Endothelial cell of umbilical vein (primary cell): ENCODE data around the gene PALM. TPM values are rescaled to one million over a fixed set of nuclear protein-coding genes. Genes with fewer than 3 reads are reported as not detected.
A peak's percentile ranks its signal among the peaks of the same experiment; 100 is the strongest.

Source experiments
- BruUV-seq: library from RNA; stranded (reverse); fragments of 400-500 nt; replicated peaks from 2 replicates; lab custom pipeline; 2021; lab: Mats Ljungman, UMichigan
- CTCF ChIA-PET: fragments of 300-600, 350-600 bp; sonication (Branson Sonifier 250); formaldehyde crosslinking; loops from one replicate; lab custom pipeline; 2021; ENCODE audit warnings: antibody characterized with exemption, inconsistent platforms; lab: Charles Lee
- POLR2A ChIA-PET: fragments of 300-600, 350-600 bp; sonication (Branson Sonifier 250); formaldehyde crosslinking; loops from one replicate; lab custom pipeline; 2021; ENCODE audit warnings: antibody characterized with exemption, inconsistent platforms; lab: Charles Lee
- DNase-seq: peaks from one replicate; pipeline ENCODE4 v3.0.0-alpha.2; 2011; ENCODE audit warnings: low read depth, low spot score
- FAIRE-seq: peaks from 2 replicates; lab custom pipeline; 2011; peaks lifted over from hg19 to GRCh38; lab: Jason Lieb, UNC
- H2AFZ ChIP-seq: 2 replicates; pipeline ENCODE4 v1.6.0; 2012; ENCODE audit warnings: low read depth, low read length, control low read depth, inconsistent platforms
- H3K27ac ChIP-seq: 2 replicates; pipeline ENCODE4 v1.5.1; 2011; ENCODE audit warnings: low read depth, mild to moderate bottlenecking, control low read depth, low read length, moderate library complexity; ENCODE audit not compliant: insufficient read depth
- H3K27me3 ChIP-seq, 2 experiments: 2 replicates each; pipeline versions ENCODE4 v1.6.0 to v1.6.1; 2011; ENCODE audit warnings: low read length in 2 of 2, mixed read lengths in 1 of 2; ENCODE audit not compliant: control insufficient read depth in 2 of 2, insufficient read depth in 2 of 2
- H3K36me3 ChIP-seq, 2 experiments: 2 replicates in 1 of 2; 3 replicates in 1 of 2; pipeline ENCODE4 v1.5.1; 2011; ENCODE audit warnings: low read length in 2 of 2, mild to moderate bottlenecking in 1 of 2, moderate library complexity in 1 of 2; ENCODE audit not compliant: control insufficient read depth in 2 of 2, insufficient read depth in 2 of 2; ENCODE audit errors: extremely low read depth in 1 of 2
- H3K4me1 ChIP-seq: 3 replicates; pipeline ENCODE4 v1.5.1; 2011; ENCODE audit warnings: mild to moderate bottlenecking, low read length; ENCODE audit not compliant: control insufficient read depth, insufficient read depth; ENCODE audit errors: extremely low read depth
- H3K4me2 ChIP-seq: 2 replicates; pipeline ENCODE4 v1.6.1; 2011; ENCODE audit warnings: low read length, control low read depth, mixed read lengths; ENCODE audit not compliant: insufficient read depth
- H3K4me3 ChIP-seq, 3 experiments: fragments of 200-600 bp in 1 of 3; sonication (generic), shearing (Covaris generic) in 1 of 3; replicated peaks in 1 of 3; 2 replicates each; pipeline ENCODE4 v1.5.1; 2011 to 2016; ENCODE audit warnings: control low read depth in 3 of 3, low read length in 3 of 3, mild to moderate bottlenecking in 2 of 3, inconsistent platforms in 1 of 3, low read depth in 1 of 3, moderate library complexity in 1 of 3; ENCODE audit not compliant: insufficient read depth in 1 of 3
- H3K79me2 ChIP-seq: 2 replicates; pipeline ENCODE4 v1.6.0; 2012; ENCODE audit warnings: low read length, inconsistent platforms; ENCODE audit not compliant: control insufficient read depth, insufficient read depth
- H3K9ac ChIP-seq: replicated peaks from 2 replicates; pipeline ENCODE3; 2011; ENCODE audit warnings: low read length, control low read depth; ENCODE audit not compliant: insufficient read depth; ENCODE audit errors: extremely low read depth
- H3K9me1 ChIP-seq: replicated peaks from 3 replicates; pipeline ENCODE4 v1.6.0; 2011; ENCODE audit warnings: mild to moderate bottlenecking, low read length; ENCODE audit not compliant: control insufficient read depth, insufficient read depth; ENCODE audit errors: extremely low read depth
- H3K9me3 ChIP-seq: replicated peaks from 2 replicates; pipeline ENCODE4 v1.5.1; 2012; ENCODE audit warnings: low read length, inconsistent platforms; ENCODE audit not compliant: control insufficient read depth, insufficient read depth
- H4K20me1 ChIP-seq: replicated peaks from 2 replicates; pipeline ENCODE3; 2011; ENCODE audit warnings: mild to moderate bottlenecking, low read length; ENCODE audit not compliant: control insufficient read depth, insufficient read depth; ENCODE audit errors: extremely low read depth
- GATA2 ChIP-seq: IDR thresholded peaks from 2 replicates; pipeline ENCODE4 v1.7.0; 2011; ENCODE audit warnings: low read depth, mild to moderate bottlenecking, moderate library complexity, mixed read lengths, low read length; ENCODE audit not compliant: insufficient read length, insufficient read depth
- JUN ChIP-seq: IDR thresholded peaks from 2 replicates; pipeline ENCODE4 v1.6.1; 2011; ENCODE audit warnings: borderline replicate concordance, low read depth; ENCODE audit not compliant: insufficient read length, insufficient read depth
- MYC ChIP-seq: IDR thresholded peaks from one replicate; pipeline ENCODE4 v1.6.1; 2011; ENCODE audit warnings: mild to moderate bottlenecking, low read depth, low read length
- POLR2A ChIP-seq: IDR thresholded peaks from 2 replicates; pipeline ENCODE4 v1.6.1; 2012; ENCODE audit warnings: low read depth, mild to moderate bottlenecking, control low read depth, low read length
- POLR2AphosphoS5 ChIP-seq: IDR thresholded peaks from 2 replicates; pipeline ENCODE4 v1.6.1; 2012; ENCODE audit warnings: low read depth, mild to moderate bottlenecking, control low read depth, low read length, moderate library complexity; ENCODE audit not compliant: insufficient read depth
- dilution Hi-C: fragments of 300-500 bp; cut with MboI; formaldehyde crosslinking; loops from one replicate; pipeline ENCODE4 v1.15.0; 2019; ENCODE audit warnings: low sequenced_read_pairs; ENCODE audit not compliant: extremely low pct_ligation_motif_present
- intact Hi-C: fragments of 100-400 bp; cut with micrococcal nuclease; formaldehyde crosslinking; loops from one replicate; pipeline ENCODE4 v1.10.0; 2022
- polyA plus RNA-seq, 4 experiments: library from polyadenylated mRNA; depleted of rRNA in 3 of 4; stranded (reverse) in 3 of 4; unstranded in 1 of 4; fragments of >200 nt; gene quantifications; 2 replicates each; pipeline versions ENCODE4 v1.2.1 to v1.2.3, GENCODE V29; 2011 to 2012; ENCODE audit warnings: missing spikeins in 1 of 4
- total RNA-seq: library from RNA; stranded (reverse); gene quantifications from 2 replicates; pipeline ENCODE4 v1.2.3, GENCODE V29; 2021
- TF ChIP-seq, protein P1 (sequence below), 2 donors: IDR thresholded peaks; 1 replicate in 1 of 2; 2 replicates in 1 of 2; pipeline ENCODE4 v1.5.1; 2011; ENCODE audit warnings: low read length in 2 of 2, mild to moderate bottlenecking in 2 of 2, moderate library complexity in 2 of 2, control low read depth in 1 of 2, inconsistent platforms in 1 of 2, low read depth in 1 of 2; ENCODE audit not compliant: insufficient read depth in 1 of 2; ENCODE audit errors: extremely low read depth in 1 of 2
- TF ChIP-seq, protein P2 (sequence below): IDR thresholded peaks from 2 replicates; pipeline ENCODE4 v1.6.1; 2011; ENCODE audit not compliant: insufficient read depth, insufficient read length

The PALM gene
- total and polyA plus RNA-seq, 2 donors (not counting 3 experiments of a cell fraction or from before 2014, with no cell fraction given) = 3.9 to 31.8 TPM

DNA sequence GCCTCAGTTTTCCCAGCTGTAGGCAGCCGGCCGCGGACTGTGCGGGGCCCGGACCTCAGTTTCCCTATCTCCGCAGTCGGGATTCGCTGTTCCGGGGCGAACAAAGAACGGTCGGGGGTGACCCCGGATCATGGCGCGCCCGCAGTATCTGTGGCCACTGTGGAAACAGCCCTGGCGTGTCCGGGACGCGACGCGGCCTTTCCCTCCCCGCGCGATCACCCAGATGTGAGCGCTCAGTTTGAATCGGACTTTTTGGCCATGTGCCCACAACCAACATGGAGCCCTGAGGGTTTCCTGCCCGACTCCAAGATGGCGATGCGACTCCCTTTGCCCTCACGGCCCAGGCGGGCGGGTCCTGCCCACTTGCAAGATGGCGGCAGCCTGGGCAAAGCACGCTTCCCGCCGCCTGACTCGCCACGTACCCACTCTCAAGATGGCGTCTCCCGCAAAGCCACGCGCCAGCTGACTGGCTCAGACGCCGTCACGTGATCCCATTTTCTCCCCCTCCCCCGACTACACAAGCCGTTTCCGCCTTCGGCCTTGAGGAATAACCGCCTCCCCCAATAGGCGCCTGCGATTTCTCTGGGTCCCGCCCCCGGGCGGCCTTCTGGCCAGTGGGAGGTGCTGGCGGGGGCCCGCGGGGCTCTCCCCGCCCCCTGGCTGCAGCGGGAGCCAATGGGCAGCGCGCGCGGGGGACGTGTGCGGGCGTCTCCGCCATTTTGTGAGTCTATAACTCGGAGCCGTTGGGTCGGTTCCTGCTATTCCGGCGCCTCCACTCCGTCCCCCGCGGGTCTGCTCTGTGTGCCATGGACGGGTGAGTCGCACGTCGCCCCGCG, 88.2 kb downstream of the PALM start, which contains the start of gene PTBP1:
Gene PTBP1, plus strand, starts transcription at position 761 of the 836 bp plus-strand sequence. Its CDS starts 46 bp downstream, at position 807.
- Histone ChIP-seq H3K4me2 (peak within 1 kb of the TSS; percentile 86), H4K20me1 (no peaks in the 10 kb centered on the region), H2AFZ (peak within 1 kb of the TSS; percentile 72), H3K36me3 (peaks cover 11 to 15% of the 10 kb centered on the region in 2 experiments), H3K79me2 (peaks cover 41% of the 10 kb centered on the region), H3K4me1 (peaks cover 33% of the 10 kb centered on the region), H3K27me3 (no peaks in the 10 kb centered on the region), H3K9ac (peak within 1 kb of the TSS; percentile 92), H3K27ac (peak within 1 kb of the TSS; percentile 73), H3K9me1 (no peaks in the 10 kb centered on the region), H3K4me3 (peak within 1 kb of the TSS; percentile 84 to 93 (median 87)), H3K9me3 (no peaks in the 10 kb centered on the region)
- ChIA-PET POLR2A (interaction anchor here (0.6 to 1.3 kb wide), 2 partner anchors 12 to 13 kb away, joined by 3 to 4 read pairs; no protein-coding TSS in a partner anchor), CTCF (no interaction called here)
- dilution Hi-C loops (no loop called here), intact Hi-C loops (loop anchor here (1.0 to 10.0 kb wide), 4 partner anchors 8 to 448 kb away; partner anchors contain the start of genes ATP5F1D and MIDN)
- peak; percentile 99 for FAIRE-seq
- TF ChIP-seq GATA2 (no peak), POLR2AphosphoS5 (peak; percentile 70), MYC (peak; percentile 97), JUN (no peak), POLR2A (peak; percentile 88)
- TF ChIP-seq, protein P1, sequence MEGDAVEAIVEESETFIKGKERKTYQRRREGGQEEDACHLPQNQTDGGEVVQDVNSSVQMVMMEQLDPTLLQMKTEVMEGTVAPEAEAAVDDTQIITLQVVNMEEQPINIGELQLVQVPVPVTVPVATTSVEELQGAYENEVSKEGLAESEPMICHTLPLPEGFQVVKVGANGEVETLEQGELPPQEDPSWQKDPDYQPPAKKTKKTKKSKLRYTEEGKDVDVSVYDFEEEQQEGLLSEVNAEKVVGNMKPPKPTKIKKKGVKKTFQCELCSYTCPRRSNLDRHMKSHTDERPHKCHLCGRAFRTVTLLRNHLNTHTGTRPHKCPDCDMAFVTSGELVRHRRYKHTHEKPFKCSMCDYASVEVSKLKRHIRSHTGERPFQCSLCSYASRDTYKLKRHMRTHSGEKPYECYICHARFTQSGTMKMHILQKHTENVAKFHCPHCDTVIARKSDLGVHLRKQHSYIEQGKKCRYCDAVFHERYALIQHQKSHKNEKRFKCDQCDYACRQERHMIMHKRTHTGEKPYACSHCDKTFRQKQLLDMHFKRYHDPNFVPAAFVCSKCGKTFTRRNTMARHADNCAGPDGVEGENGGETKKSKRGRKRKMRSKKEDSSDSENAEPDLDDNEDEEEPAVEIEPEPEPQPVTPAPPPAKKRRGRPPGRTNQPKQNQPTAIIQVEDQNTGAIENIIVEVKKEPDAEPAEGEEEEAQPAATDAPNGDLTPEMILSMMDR (IDR thresholded peaks at IDR 0.05; ENCODE audit: extremely low read depth in 1 of 2, insufficient read depth in 1 of 2, low read depth in 1 of 2, low read length in 2 of 2) = no peak
- TF ChIP-seq, protein P2, sequence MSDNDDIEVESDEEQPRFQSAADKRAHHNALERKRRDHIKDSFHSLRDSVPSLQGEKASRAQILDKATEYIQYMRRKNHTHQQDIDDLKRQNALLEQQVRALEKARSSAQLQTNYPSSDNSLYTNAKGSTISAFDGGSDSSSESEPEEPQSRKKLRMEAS = peak; percentile 97
- DNase-seq = peak; percentile 100
- BruUV-seq = no TSS peak

Other genes with a start within 250 kb of the PALM start
- gene SHC2, start 247.9 kb upstream of the PALM start, total RNA-seq = 4.2 and 7.5 TPM in 2 replicates
- 11.8 and 16.8 TPM in 2 replicates for gene SHC2, start 247.9 kb upstream of the PALM start, polyA plus RNA-seq
- gene MADCAM1, start 212.4 kb upstream of the PALM start, total RNA-seq = 0.31 and 0.44 TPM in 2 replicates
- gene MADCAM1, start 212.4 kb upstream of the PALM start, polyA plus RNA-seq = 0.06 and 0.07 TPM in 2 replicates
- gene TPGS1, start 201.4 kb upstream of the PALM start, total RNA-seq = 24.0 and 24.7 TPM in 2 replicates
- gene TPGS1, start 201.4 kb upstream of the PALM start, polyA plus RNA-seq = 20.9 and 24.2 TPM in 2 replicates
- 92.9 and 93.2 TPM in 2 replicates for gene CDC34, start 177.2 kb upstream of the PALM start, total RNA-seq
- gene CDC34, start 177.2 kb upstream of the PALM start, polyA plus RNA-seq = 90.4 and 101 TPM in 2 replicates
- not detected in 2 replicates for gene GZMM, start 164.9 kb upstream of the PALM start, total RNA-seq
- gene GZMM, start 164.9 kb upstream of the PALM start, polyA plus RNA-seq = not detected in 2 replicates
- gene BSG, start 136.3 kb upstream of the PALM start, total RNA-seq = 466 and 485 TPM in 2 replicates
- 661 and 823 TPM in 2 replicates for gene BSG, start 136.3 kb upstream of the PALM start, polyA plus RNA-seq
- 0.37 and 0.53 TPM in 2 replicates for gene HCN2, start 119.1 kb upstream of the PALM start, total RNA-seq
- gene HCN2, start 119.1 kb upstream of the PALM start, polyA plus RNA-seq = 0.18 TPM in 2 replicates
- 46.7 and 50.6 TPM in 2 replicates for gene POLRMT, start 75.4 kb upstream of the PALM start, total RNA-seq
- gene POLRMT, start 75.4 kb upstream of the PALM start, polyA plus RNA-seq = 38.9 and 50.8 TPM in 2 replicates
- gene FGF22, start 69.1 kb upstream of the PALM start, total RNA-seq = not detected in 2 replicates
- 0.06 and 0.07 TPM in 2 replicates for gene FGF22, start 69.1 kb upstream of the PALM start, polyA plus RNA-seq
- gene RNF126, start 45.7 kb upstream of the PALM start, total RNA-seq = 58.4 and 61.3 TPM in 2 replicates
- gene RNF126, start 45.7 kb upstream of the PALM start, polyA plus RNA-seq = 19.2 and 20.5 TPM in 2 replicates
- 19.9 and 30.3 TPM in 2 replicates for gene FSTL3, start 32.5 kb upstream of the PALM start, total RNA-seq
- 45.2 and 70.7 TPM in 2 replicates for gene FSTL3, start 32.5 kb upstream of the PALM start, polyA plus RNA-seq
- not detected in 2 replicates for gene PRSS57, start 13.5 kb upstream of the PALM start, total RNA-seq
- gene PRSS57, start 13.5 kb upstream of the PALM start, polyA plus RNA-seq = not detected in 2 replicates
- gene MISP, start 42.2 kb downstream of the PALM start, total RNA-seq = not detected in 2 replicates
- not detected in 2 replicates for gene MISP, start 42.2 kb downstream of the PALM start, polyA plus RNA-seq
- 607 and 623 TPM in 2 replicates for gene PTBP1, start 88.5 kb downstream of the PALM start, total RNA-seq
- 382 and 465 TPM in 2 replicates for gene PTBP1, start 88.5 kb downstream of the PALM start, polyA plus RNA-seq
- gene PLPPR3, start 113.0 kb downstream of the PALM start, total RNA-seq = 0.76 and 1.2 TPM in 2 replicates
- 1.1 and 2.0 TPM in 2 replicates for gene PLPPR3, start 113.0 kb downstream of the PALM start, polyA plus RNA-seq
- gene AZU1, start 118.9 kb downstream of the PALM start, total RNA-seq = not detected in 2 replicates
- gene AZU1, start 118.9 kb downstream of the PALM start, polyA plus RNA-seq = 0.12 TPM in 1 of 2 replicates, not detected in the other
- not detected in 2 replicates for gene PRTN3, start 132.1 kb downstream of the PALM start, total RNA-seq
- not detected in 2 replicates for gene PRTN3, start 132.1 kb downstream of the PALM start, polyA plus RNA-seq
- not detected in 2 replicates for gene ELANE, start 143.4 kb downstream of the PALM start, total RNA-seq
- gene ELANE, start 143.4 kb downstream of the PALM start, polyA plus RNA-seq = not detected in 2 replicates
- 0.40 TPM in 1 of 2 replicates, not detected in the other for gene CFD, start 150.7 kb downstream of the PALM start, total RNA-seq
- 0.25 and 0.53 TPM in 2 replicates for gene CFD, start 150.7 kb downstream of the PALM start, polyA plus RNA-seq
- gene MED16, start 184.3 kb downstream of the PALM start, total RNA-seq = 54.7 and 63.1 TPM in 2 replicates
- 66.5 and 96.6 TPM in 2 replicates for gene MED16, start 184.3 kb downstream of the PALM start, polyA plus RNA-seq
- not detected in 2 replicates for gene RNU6-9, start 184.5 kb downstream of the PALM start, total RNA-seq
- not detected in 2 replicates for gene RNU6-9, start 184.5 kb downstream of the PALM start, polyA plus RNA-seq
- 49.6 and 53.9 TPM in 2 replicates for gene R3HDM4, start 204.3 kb downstream of the PALM start, total RNA-seq
- 51.8 and 70.6 TPM in 2 replicates for gene R3HDM4, start 204.3 kb downstream of the PALM start, polyA plus RNA-seq
- gene KISS1R, start 208.4 kb downstream of the PALM start, total RNA-seq = not detected in 2 replicates
- gene KISS1R, start 208.4 kb downstream of the PALM start, polyA plus RNA-seq = not detected in 2 replicates
- 10.8 and 13.2 TPM in 2 replicates for gene ARID3A, start 217.1 kb downstream of the PALM start, total RNA-seq
- gene ARID3A, start 217.1 kb downstream of the PALM start, polyA plus RNA-seq = 5.4 and 7.6 TPM in 2 replicates